GM19035 (cell line): ENCODE results near the gene PNMA6A.
"Not testable (repeated sequence)": the region's sequence is repeated elsewhere in the genome, so short reads cannot be mapped to it uniquely, and the experiment has no call there.

Experiments used
- ATAC-seq: cut with Tn5 transposase; IDR thresholded peaks from one replicate; pipeline ENCODE4 v1.9.1; 2021; ENCODE audit not compliant: unreplicated experiment

Gene PNMA6A

DNA sequence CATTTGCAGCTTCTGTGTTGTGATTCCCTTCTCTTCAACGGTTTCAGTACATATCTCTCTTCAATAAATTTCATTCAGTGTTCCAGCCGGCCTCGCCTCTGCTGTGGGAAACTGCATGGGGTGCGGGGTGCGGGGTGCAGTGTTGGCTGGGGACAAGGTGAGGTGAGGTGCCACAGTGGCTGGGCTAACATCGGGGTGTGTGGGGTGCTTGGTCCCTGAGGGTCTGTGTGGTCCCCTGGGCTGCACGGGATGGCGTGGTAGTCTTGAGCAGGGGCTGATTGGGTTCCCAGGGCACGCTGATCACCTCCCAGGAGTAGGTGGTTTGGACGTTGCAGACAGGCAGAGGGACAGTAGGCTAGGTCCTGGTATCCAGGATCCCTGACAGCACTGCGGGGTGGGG, 2.7 kb downstream of the PNMA6A start:
- ATAC-seq = no peak

DNA sequence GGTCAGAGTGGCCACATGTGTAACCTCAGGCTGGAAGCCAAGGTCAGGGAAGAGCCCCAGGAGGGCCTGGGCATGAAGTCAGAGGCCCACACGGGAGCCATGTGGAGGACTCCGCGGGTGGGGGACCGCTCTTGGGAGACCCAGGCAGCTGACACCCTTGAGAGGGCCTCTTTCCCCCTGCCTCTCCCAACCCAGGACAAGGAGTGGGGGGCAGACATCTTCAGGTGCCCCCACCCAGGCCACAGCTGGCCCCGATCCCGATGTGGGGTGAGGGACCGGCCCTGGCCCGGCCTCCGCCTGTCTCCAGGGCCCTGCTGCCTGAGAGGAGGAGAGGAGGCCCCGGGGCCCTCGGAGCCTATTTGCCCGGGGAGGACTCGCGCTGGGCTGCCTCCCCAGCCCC, 3.1 kb downstream of the PNMA6A start:
- no peak for ATAC-seq

DNA sequence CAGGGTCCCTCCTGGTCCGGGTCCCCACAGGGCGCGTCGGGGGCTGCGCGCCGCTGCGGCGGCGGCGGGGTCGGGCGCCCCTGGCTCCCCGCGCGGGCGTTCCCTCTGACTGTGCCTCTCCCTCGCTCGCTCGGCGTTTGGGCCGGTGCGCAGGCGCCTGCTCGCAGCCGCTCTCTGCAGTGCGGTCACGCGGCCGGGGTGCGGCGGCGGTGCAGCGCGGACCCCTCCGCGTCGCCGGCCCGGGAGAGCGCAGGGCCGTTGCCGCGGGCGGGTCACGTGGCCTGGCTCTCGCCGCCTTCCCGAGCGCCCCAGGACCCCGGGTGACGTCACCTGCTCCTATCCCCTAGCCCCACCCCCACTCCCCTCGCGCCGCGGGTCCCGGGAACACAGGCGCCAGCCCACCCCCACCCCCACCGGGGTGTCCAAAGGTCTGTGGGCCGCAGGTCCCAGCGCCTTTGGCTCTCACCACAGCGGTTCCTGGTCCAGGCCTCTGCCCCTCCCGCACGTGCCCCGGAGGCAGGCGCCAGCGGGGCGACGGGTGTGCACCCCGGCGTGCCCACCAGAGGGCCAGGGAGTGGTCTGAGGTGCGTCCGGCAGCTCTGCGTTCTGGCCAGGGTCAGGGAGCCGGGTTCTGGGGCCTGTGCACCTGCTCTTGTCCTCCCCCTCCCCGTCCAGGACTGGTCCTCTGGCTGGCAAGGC, 5.3 kb downstream of the PNMA6A start:
- not testable (repeated sequence) for ATAC-seq

DNA sequence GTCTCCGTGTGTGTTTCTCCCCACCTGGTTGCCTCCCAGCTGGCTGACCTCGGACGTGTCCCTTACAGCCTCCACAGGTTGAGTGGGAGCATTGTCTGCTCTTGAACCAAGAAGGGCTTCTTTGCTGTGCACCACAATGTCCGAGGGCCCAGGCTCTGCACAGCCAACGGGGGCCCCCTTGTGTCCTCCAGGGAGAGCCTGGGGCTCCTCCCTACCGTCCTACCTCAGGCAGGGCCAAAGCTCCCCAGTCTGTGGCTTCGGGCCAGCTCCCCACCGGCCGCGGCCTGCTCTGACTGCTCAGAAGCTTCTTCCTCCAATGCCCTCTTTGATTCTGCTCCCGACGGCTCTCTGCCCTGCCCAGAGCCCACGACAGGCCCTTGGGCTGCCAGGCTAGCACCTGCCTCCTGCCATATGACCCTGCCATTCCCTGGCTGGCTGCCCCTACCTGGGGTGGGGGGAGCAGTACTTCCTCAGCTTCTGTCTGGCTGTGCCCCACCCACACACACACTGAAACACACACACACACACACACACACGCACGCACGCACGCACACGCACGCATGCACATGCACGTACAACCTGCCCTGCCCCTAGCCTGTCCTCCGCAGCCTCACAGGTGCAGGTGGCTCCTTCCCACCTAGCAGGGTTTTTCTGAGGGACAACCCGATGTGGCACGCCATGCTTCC, 11.1 kb downstream of the PNMA6A start:
- ATAC-seq = not testable (repeated sequence)

DNA sequence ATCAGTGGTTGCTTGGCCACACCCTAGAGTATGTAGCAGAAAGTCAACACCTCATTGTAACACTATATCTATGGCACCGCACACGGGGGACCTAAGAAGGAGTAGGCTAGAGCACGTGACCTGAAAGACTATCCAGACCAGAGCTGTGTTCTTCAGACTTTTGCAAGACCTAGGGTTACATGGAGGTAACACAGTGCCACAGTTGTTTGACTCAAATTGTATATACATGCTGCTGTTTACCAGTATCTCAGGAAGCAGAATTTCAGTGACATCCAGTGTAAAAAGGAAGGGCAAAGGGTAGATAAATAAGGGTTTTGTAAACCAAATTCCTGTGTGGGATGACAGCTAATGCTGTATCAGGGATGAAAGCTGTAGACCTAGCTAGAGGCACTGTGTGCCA, 30.2 kb downstream of the PNMA6A start:
- no peak for ATAC-seq

DNA sequence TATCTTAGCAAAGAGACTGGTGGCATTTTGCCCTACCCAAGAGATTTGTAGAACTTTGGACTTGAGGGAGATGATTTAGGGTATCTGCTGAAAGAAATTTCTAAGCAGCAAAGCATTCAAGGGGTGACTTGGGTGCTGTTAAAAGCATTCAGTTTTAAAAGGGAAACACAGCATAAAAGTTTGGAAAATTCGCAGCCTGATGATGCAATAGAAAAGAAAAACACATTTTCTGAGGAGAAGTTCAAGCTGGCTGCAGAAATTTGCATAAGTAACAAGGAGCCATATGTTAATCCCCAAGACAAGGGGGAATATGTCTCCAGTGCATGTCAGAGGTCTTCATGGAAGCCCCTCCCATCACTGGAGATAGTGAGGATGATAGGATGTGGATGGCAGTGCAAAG, 32.7 kb downstream of the PNMA6A start:
- ATAC-seq = not testable (repeated sequence)

DNA sequence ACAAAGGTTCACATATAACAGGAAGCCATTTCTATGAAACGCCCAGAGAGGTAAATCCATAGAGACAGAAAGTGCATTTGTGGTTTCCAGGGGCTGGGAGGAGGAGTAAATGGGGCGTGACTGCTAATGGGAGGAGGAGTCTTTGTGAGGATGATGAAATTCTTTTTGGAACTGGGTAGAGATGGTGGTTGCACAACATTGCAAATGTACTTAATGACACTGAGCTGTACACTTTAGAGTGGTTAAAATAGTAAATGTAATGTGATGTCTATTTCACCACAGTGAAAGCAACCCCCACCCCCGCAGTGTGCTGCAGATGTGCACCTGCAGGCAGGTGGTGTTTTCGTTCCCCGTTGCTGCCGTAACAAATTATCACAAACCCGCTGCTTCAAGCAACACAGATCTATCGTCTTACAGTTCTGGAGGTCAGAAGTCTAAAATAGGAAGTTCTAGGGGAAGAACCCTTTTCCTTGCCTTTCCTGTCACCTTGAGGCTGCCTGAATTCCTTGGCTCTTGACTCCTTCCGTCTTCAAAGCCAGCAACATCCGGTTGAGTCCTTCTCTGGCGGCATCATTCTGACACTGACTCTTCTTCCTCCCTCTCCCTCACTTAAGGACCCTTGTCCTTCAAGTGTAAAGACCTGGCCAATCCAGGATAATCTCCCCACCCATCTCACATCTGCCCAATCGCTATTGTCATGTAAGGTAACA, 34.0 kb downstream of the PNMA6A start:
- not testable (repeated sequence) for ATAC-seq

DNA sequence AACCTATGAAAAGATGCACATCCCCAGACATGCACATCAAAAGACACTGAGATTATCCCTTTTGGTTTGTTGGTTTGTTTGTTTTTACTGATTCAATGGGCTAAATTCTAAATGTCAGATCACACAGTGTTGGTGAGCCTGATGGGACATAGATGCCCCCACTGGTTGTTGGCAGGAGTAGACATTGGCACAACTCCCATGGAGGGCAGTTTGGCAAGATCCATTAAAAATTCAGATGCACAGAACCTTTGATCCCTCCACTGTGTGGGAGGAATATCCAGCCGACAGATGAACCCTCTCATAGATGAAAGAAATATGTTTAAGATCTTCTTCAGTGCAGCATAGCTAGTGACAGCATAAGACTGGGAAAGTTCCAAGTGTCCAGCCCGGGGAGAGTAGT, 38.5 kb downstream of the PNMA6A start:
- not testable (repeated sequence) for ATAC-seq

DNA sequence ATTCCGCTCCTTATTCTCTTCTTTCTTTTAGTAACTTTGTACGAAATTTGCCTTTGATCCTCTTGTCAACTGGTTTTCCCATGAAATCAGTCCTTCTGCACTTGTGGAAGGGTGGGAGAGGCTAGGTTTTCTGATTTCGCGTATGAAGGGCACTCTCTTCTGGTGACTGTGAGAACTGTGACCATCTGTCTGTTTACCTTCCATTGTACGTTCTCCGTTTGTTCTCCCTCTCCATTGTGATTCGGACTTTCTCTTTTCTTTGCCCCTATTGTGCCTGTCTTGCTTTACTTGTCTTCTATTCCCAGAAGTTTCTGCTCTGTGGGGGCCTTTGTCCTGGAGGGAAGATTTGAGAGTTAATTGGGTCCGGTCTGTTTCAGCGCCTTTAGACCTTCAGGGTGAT, 41.6 kb downstream of the PNMA6A start:
- not testable (repeated sequence) for ATAC-seq

DNA sequence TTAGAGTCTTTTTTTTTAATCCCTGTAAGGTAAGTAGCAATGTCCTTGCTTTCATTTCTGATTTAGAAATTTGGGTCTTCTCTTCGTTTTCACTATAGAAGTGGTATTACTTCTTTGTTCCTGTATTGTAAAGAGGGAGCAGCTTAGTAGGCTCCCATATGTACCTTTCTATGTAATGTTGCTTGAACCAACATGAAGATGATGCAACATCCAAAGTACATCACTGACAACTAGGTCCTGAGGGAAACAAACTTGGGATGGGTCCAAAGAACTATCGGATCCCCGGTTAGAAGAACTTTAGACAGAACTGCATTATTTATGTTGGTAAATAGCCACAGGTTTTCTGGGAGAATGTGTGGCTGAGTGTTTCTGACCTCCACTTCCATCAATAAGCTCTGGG, 45.5 kb downstream of the PNMA6A start:
- ATAC-seq = not testable (repeated sequence)

DNA sequence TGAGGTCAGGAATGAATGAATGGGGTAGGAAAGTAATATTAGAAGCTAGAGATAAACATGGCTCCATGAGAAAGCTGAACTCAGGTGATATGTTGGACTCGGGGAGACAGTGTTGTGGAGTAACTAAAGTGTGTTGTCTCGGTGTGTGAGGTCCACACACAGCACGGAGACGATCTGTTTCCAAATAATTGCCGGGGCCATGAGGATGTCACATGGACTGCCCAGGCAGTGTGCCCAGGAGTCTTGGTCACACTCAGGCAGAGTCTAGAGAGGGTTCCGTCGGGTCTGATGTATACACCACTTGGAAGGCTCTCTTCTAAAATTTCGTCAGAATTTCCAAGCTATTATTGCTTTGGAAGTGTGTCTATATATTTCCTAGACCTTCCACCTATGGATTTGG, 48.0 kb downstream of the PNMA6A start:
- not testable (repeated sequence) for ATAC-seq

DNA sequence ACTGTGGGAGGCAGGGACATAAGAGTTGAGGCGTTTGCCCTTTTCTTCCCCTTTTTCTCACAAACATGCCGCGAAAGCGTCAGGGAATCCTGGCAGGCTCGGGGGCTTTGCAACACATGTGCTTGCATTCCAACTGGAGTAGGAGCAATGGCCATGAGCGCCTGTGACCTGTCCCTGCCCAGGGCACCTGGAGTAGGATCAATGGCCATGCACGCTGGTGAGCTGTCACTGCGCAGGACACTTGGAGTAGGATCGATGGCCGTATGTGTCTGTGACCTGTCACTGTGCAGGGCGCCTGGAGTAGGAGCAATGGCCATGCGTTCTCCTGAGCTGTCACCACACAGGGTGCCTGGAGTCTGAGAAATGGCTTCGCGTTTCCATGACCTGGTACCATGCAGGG, 51.2 kb downstream of the PNMA6A start:
- ATAC-seq = not testable (repeated sequence)
